Hippocampal formation (tissue), 2 donors: ENCODE measurements around the gene ICA1L.
"Not testable (repeated sequence)": the region's sequence is repeated elsewhere in the genome, so short reads cannot be mapped to it uniquely, and the experiment has no call there.

Source experiments
- DNase-seq, 2 donors: peaks; one replicate each; lab custom pipeline; 2025; lab: John Stamatoyannopoulos, UW

Gene ICA1L

GRCh38 chr2:202847693-202848524 lies 23.7 kb downstream of the ICA1L start:
- no peak for DNase-seq

- no peak for DNase-seq
Measured at GRCh38 chr2:202844656-202845055, 26.9 kb downstream of the ICA1L start.

GRCh38 chr2:202842690-202843089 lies 28.9 kb downstream of the ICA1L start:
- no peak for DNase-seq

GRCh38 chr2:202841090-202841867 lies 30.3 kb downstream of the ICA1L start:
- no peak for DNase-seq

GRCh38 chr2:202831242-202832220 lies 40.0 kb downstream of the ICA1L start:
- DNase-seq = peak; percentile 5 to 17

- no peak for DNase-seq
Measured at GRCh38 chr2:202824901-202825300, 46.7 kb downstream of the ICA1L start.

- DNase-seq = no peak
Measured at GRCh38 chr2:202822411-202822810, 49.2 kb downstream of the ICA1L start.

GRCh38 chr2:202821206-202822160 lies 50.1 kb downstream of the ICA1L start:
- peak in 1 of 2 donors; percentile 49 for DNase-seq

- no peak for DNase-seq
Measured at GRCh38 chr2:202818321-202818720, 53.2 kb downstream of the ICA1L start.

GRCh38 chr2:202817771-202818170 lies 53.8 kb downstream of the ICA1L start:
- no peak for DNase-seq

GRCh38 chr2:202815548-202816360 lies 55.8 kb downstream of the ICA1L start:
- DNase-seq = peak in 1 of 2 donors; percentile 19

- no peak for DNase-seq
Measured at GRCh38 chr2:202814226-202814625, 57.3 kb downstream of the ICA1L start.

- DNase-seq = no peak
Measured at GRCh38 chr2:202813387-202813786, 58.2 kb downstream of the ICA1L start.

- DNase-seq = no peak
Measured at GRCh38 chr2:202808754-202809153, 62.8 kb downstream of the ICA1L start.

GRCh38 chr2:202807431-202808138 lies 64.0 kb downstream of the ICA1L start:
- peak; percentile 18 to 19 for DNase-seq

GRCh38 chr2:202805911-202806310 lies 65.7 kb downstream of the ICA1L start:
- DNase-seq = not testable (repeated sequence)

GRCh38 chr2:202797944-202798343 lies 73.6 kb downstream of the ICA1L start:
- DNase-seq = no peak

GRCh38 chr2:202790676-202791075 lies 80.9 kb downstream of the ICA1L start:
- DNase-seq = no peak

GRCh38 chr2:202786842-202787241 lies 84.7 kb downstream of the ICA1L start:
- DNase-seq = no peak
